RWPE1 (cell line): ENCODE data around the gene HMGB2.

Experiments used
- CTCF ChIA-PET: fragments of 350-600 bp; sonication (Branson Sonifier 250); formaldehyde crosslinking; extraction: SDS; loops from one replicate; lab custom pipeline; 2021; lab: Yijun Ruan, JAX
- POLR2A ChIA-PET: fragments of 400-600 bp; formaldehyde crosslinking; extraction: SDS; loops from one replicate; lab custom pipeline; 2020; ENCODE audit warnings: antibody characterized with exemption; ENCODE audit not compliant: low non-redundant PET; lab: Yijun Ruan, JAX
- DNase-seq: peaks from one replicate; pipeline ENCODE4 v3.0.0; 2012; ENCODE audit warnings: low spot score
- H3K27ac ChIP-seq: fragments of 450-650 bp; 2 replicates; pipeline ENCODE4 v1.5.1; 2017
- CTCF ChIP-seq: fragments of 450-650 bp; conservative IDR thresholded peaks from 2 replicates; pipeline ENCODE4 v1.5.1; 2017; ENCODE audit warnings: low read depth, mild to moderate bottlenecking

The HMGB2 gene

GRCh38 chr4:173318648-173319211 lies 15.4 kb downstream of the HMGB2 start:
- POLR2A ChIA-PET: interaction anchor here (0.5 kb wide), 1 partner anchor 912 kb away, joined by 3 read pairs; no protein-coding TSS in a partner anchor
- CTCF ChIA-PET: interaction anchor here (0.6 to 1.2 kb wide), 8 partner anchors 12 to 175 kb away, joined by 3 to 7 read pairs (median 4); partner anchors contain the start of gene GALNT7
- no peak overlapping the region for H3K27ac ChIP-seq
- peak; percentile 29 for DNase-seq
- TF ChIP-seq CTCF: no peak; the same call in 1 of the 2 replicates

DNA sequence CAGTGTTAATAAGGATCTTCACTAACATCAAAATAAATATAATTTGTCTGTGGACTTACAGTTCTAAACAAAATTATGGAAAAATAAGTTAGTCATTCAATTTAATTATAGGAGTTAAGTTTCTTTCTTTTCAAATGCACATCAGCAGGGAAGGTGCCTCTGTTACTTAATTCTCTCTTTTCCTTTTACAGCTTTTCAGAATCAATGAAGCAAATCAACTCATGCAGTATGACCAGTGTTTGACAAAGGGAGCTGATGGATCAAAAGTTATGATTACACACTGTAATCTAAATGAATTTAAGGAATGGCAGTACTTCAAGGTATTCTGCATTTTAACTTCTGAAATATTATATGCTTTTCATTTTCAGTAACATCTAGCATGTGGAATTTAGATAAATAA lies 15.9 kb downstream of the HMGB2 start:
- TF ChIP-seq CTCF: no peak
- CTCF ChIA-PET: interaction anchor here (0.6 to 1.2 kb wide), 4 partner anchors 17 to 176 kb away, joined by 3 to 4 read pairs (median 4); partner anchors contain the start of gene GALNT7
- DNase-seq: no peak
- no peak overlapping the region for H3K27ac ChIP-seq
- POLR2A ChIA-PET: interaction anchor here (0.5 kb wide), 1 partner anchor 913 kb away, joined by 3 read pairs; no protein-coding TSS in a partner anchor

DNA sequence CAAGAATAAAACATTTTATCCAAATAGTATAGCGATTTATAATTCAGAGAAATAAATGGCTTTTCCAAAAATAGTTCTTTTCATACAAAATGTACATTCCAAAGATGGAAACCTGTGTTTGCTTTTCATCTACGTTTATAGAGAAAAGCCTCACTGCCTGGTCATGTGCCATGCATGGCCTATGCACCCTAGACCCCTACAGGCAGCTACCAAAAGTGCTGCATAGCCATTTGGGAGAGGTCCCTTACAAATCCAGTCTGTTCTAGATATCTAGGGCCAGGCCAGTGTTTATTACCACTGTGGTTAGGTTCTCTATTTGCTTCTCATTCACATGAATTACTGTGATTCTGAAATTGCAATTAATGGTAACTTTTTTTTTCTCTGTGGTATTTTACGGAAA lies 17.2 kb downstream of the HMGB2 start:
- no peak overlapping the region for H3K27ac ChIP-seq
- ChIA-PET POLR2A (no interaction called here), CTCF (no interaction called here)
- no peak for DNase-seq
- TF ChIP-seq CTCF: no peak

DNA sequence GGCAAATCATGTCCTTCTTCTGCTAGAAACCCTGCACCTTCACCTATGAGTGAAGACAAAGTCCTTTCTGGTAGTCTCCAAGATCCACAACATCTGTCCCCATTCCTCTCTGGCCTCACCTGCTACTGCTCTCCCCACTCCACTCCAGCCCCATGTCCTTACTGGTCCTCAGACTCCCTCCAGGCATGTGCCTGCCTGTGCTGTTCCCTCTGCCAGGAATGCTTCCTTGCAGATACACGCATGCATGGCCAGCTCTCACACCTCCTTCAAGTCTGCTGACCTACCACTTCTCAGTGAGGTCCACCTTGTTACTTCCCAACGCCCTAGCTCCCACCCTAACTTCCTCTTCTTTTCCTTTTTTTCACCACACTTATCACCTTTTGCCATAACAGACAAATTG lies 18.1 kb downstream of the HMGB2 start:
- CTCF ChIA-PET: no interaction called here
- POLR2A ChIA-PET: no interaction called here
- no peak overlapping the region for H3K27ac ChIP-seq
- TF ChIP-seq CTCF: no peak
- no peak for DNase-seq

DNA sequence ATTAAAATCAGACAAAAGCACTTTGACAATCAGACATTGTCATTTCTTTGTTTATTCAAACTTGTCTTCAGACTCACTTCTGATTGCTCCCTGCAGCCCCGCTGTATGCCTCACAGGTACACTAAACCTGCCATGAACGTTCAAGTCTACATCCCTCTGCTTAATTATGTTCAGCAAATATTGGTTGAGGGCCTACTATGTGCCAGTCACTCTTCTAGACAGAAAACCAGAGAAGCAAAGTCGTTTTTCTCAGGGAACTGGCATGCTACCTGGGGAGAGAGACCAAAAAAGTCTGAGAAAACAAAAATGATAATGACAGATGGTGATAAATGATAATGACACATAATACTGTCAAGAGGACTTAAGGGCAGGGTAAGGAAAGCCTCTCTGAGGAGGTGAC lies 19.4 kb downstream of the HMGB2 start:
- POLR2A ChIA-PET: no interaction called here
- no peak for DNase-seq
- no peak for TF ChIP-seq CTCF
- CTCF ChIA-PET: interaction anchor here (0.6 kb wide), 2 partner anchors 53 to 68 kb away, joined by 3 read pairs; no protein-coding TSS in a partner anchor
- H3K27ac ChIP-seq: no peak overlapping the region

DNA sequence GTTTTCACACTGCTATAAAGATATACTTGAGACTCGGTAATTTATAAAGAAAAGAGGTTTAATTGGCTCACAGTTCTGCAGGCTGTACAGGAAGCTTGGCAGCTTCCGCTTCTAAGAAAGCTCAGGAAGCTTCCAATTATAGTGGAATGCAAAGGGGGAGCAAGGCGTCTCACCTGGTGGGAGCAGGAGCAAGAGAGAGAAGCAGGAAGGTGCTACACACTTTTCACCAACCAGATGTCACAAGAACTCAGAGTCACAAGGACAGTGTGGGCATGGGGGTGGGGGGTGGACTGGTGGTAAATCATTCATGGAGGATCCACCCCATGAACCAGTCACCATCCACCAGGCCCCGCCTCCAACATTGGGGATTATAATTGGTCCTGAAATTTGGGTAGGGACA lies 22.8 kb downstream of the HMGB2 start:
- ChIA-PET CTCF (no interaction called here), POLR2A (no interaction called here)
- no peak for TF ChIP-seq CTCF
- H3K27ac ChIP-seq: no peak overlapping the region
- no peak for DNase-seq
